Mesothelial cell of epicardium (in vitro differentiated cells): Measurements from ENCODE around the gene ITIH1. TPM values are rescaled to one million over a fixed set of nuclear protein-coding genes. Genes with fewer than 3 reads are reported as not detected.

ENCODE experiments used
- DNase-seq, 2 experiments: peaks; one replicate each; pipeline ENCODE4 v3.0.0; 2021; ENCODE audit warnings: low spot score in 2 of 2; ENCODE audit not compliant: unreplicated experiment in 2 of 2
- H3K27ac Mint-ChIP-seq: 2 replicates; pipeline ENCODE4 v1.8.0; 2021; ENCODE audit warnings: mixed read lengths
- H3K27me3 Mint-ChIP-seq: 2 replicates; pipeline ENCODE4 v1.8.0; 2021; ENCODE audit warnings: low read depth, mixed read lengths
- H3K36me3 Mint-ChIP-seq: 2 replicates; pipeline ENCODE4 v1.8.0; 2021; ENCODE audit warnings: mixed read lengths
- H3K4me1 Mint-ChIP-seq: 2 replicates; pipeline ENCODE4 v1.8.0; 2021; ENCODE audit warnings: mixed read lengths
- H3K4me3 Mint-ChIP-seq: 2 replicates; pipeline ENCODE4 v1.8.0; 2021; ENCODE audit warnings: mild to moderate bottlenecking, moderate library complexity, mixed read lengths
- H3K9me3 Mint-ChIP-seq: 2 replicates; pipeline ENCODE4 v1.8.0; 2021; ENCODE audit warnings: mixed read lengths
- CTCF ChIP-seq: fragments of 200-600 bp; sonication (generic); IDR thresholded peaks from one replicate; pipeline ENCODE4 v1.5.0; 2021; ENCODE audit warnings: antibody characterized with exemption; ENCODE audit not compliant: unreplicated experiment
- total RNA-seq: library from RNA; stranded (reverse); gene quantifications from 3 replicates; pipeline ENCODE4 v1.2.1, GENCODE V29; 2021

ITIH1 gene
- total RNA-seq, 1 donor from 2014 or later = not detected

- H3K4me1 Mint-ChIP-seq = no peaks in the 10 kb centered on the region
- no peaks in the 10 kb centered on the region for H3K9me3 Mint-ChIP-seq
- TF ChIP-seq CTCF = no peak
- H3K27ac Mint-ChIP-seq = no peak overlapping the region
- no peaks in the 10 kb centered on the region for H3K27me3 Mint-ChIP-seq
- H3K4me3 Mint-ChIP-seq = no peak overlapping the region
- DNase-seq = no peak
- H3K36me3 Mint-ChIP-seq = peaks cover 41% of the 10 kb centered on the region
These were observed 37.7 kb upstream of the ITIH1 start for GRCh38 chr3:52739730-52740129.

- TF ChIP-seq CTCF = no peak
- no peaks in the 10 kb centered on the region for H3K4me1 Mint-ChIP-seq
- H3K27me3 Mint-ChIP-seq = no peaks in the 10 kb centered on the region
- no peaks in the 10 kb centered on the region for H3K9me3 Mint-ChIP-seq
- DNase-seq = no peak
- H3K27ac Mint-ChIP-seq = no peak overlapping the region
- H3K4me3 Mint-ChIP-seq = no peak overlapping the region
- H3K36me3 Mint-ChIP-seq = peaks cover 40% of the 10 kb centered on the region
These were observed 34.9 kb upstream of the ITIH1 start for GRCh38 chr3:52742418-52743041.

GRCh38 chr3:52743152-52743551, 34.2 kb upstream of the ITIH1 start:
- no peak for DNase-seq
- Mint-ChIP-seq H3K4me3 (no peak overlapping the region), H3K9me3 (no peaks in the 10 kb centered on the region), H3K36me3 (peaks cover 41% of the 10 kb centered on the region), H3K27me3 (no peaks in the 10 kb centered on the region), H3K27ac (no peak overlapping the region), H3K4me1 (no peaks in the 10 kb centered on the region)
- TF ChIP-seq CTCF = no peak

GRCh38 chr3:52743721-52744120, 33.7 kb upstream of the ITIH1 start:
- Mint-ChIP-seq H3K36me3 (peaks cover 46% of the 10 kb centered on the region), H3K4me1 (no peaks in the 10 kb centered on the region), H3K9me3 (no peaks in the 10 kb centered on the region), H3K4me3 (no peak overlapping the region), H3K27ac (no peak overlapping the region), H3K27me3 (no peaks in the 10 kb centered on the region)
- DNase-seq = no peak
- no peak for TF ChIP-seq CTCF

GRCh38 chr3:52752045-52752660, 25.2 kb upstream of the ITIH1 start:
- Mint-ChIP-seq H3K4me3 (no peak overlapping the region), H3K4me1 (no peaks in the 10 kb centered on the region), H3K27me3 (no peaks in the 10 kb centered on the region), H3K27ac (no peak overlapping the region), H3K36me3 (peaks cover 55% of the 10 kb centered on the region), H3K9me3 (peaks cover 10% of the 10 kb centered on the region)
- TF ChIP-seq CTCF = no peak
- no peak for DNase-seq
